ENCODE measurements around the gene SATB1.

The SATB1 gene

GRCh38 chr3:18432752-18433151 is 7.6 kb upstream of the SATB1 start:
- DNase-seq (ENCODE audit: insufficient read length, low spot score) (no peak), FAIRE-seq (no peak)

- no peak for DNase-seq (ENCODE audit: insufficient read length, low spot score)
- no peak for FAIRE-seq
Measured at GRCh38 chr3:18431266-18431665, 6.1 kb upstream of the SATB1 start.

GRCh38 chr3:18428991-18429745 is 4.0 kb upstream of the SATB1 start:
- no peak for DNase-seq (ENCODE audit: insufficient read length, low spot score)
- FAIRE-seq, result no peak

- FAIRE-seq, result no peak
- DNase-seq (ENCODE audit: insufficient read length, low spot score), result no peak
Measured at GRCh38 chr3:18428036-18428435, 2.9 kb upstream of the SATB1 start.

- no peak for DNase-seq (ENCODE audit: insufficient read length, low spot score)
- FAIRE-seq, result no peak
Measured at GRCh38 chr3:18426597-18427193, 1.6 kb upstream of the SATB1 start.

- FAIRE-seq (no peak), DNase-seq (ENCODE audit: insufficient read length, low spot score) (no peak)
Measured at GRCh38 chr3:18425641-18426257, 610 bp upstream of the SATB1 start.

- no peak for DNase-seq (ENCODE audit: insufficient read length, low spot score)
- FAIRE-seq, result no peak
Measured at GRCh38 chr3:18424213-18424728, 868 bp downstream of the SATB1 start.

- FAIRE-seq, result no peak
- no peak for DNase-seq (ENCODE audit: insufficient read length, low spot score)
Measured at GRCh38 chr3:18423401-18424212, 1.5 kb downstream of the SATB1 start.

GRCh38 chr3:18422972-18423371 is 2.2 kb downstream of the SATB1 start:
- DNase-seq (ENCODE audit: insufficient read length, low spot score), result no peak
- FAIRE-seq, result no peak

- FAIRE-seq, result no peak
- no peak for DNase-seq (ENCODE audit: insufficient read length, low spot score)
Measured at GRCh38 chr3:18420555-18420954, 4.6 kb downstream of the SATB1 start.

- FAIRE-seq (no peak), DNase-seq (ENCODE audit: insufficient read length, low spot score) (no peak)
Measured at GRCh38 chr3:18419232-18419631, 5.9 kb downstream of the SATB1 start.

GRCh38 chr3:18417904-18418572 is 7.1 kb downstream of the SATB1 start:
- no peak for DNase-seq (ENCODE audit: insufficient read length, low spot score)
- no peak for FAIRE-seq

GRCh38 chr3:18416332-18416731 is 8.8 kb downstream of the SATB1 start:
- DNase-seq (ENCODE audit: insufficient read length, low spot score) (no peak), FAIRE-seq (no peak)

GRCh38 chr3:18415839-18416238 is 9.3 kb downstream of the SATB1 start:
- FAIRE-seq (no peak), DNase-seq (ENCODE audit: insufficient read length, low spot score) (no peak)

GRCh38 chr3:18415167-18415566 is 10.0 kb downstream of the SATB1 start:
- FAIRE-seq (no peak), DNase-seq (ENCODE audit: insufficient read length, low spot score) (no peak)

- FAIRE-seq (no peak), DNase-seq (ENCODE audit: insufficient read length, low spot score) (no peak)
Measured at GRCh38 chr3:18412684-18413083, 12.5 kb downstream of the SATB1 start.

GRCh38 chr3:18411541-18411940 is 13.6 kb downstream of the SATB1 start:
- no peak for DNase-seq (ENCODE audit: insufficient read length, low spot score)
- no peak for FAIRE-seq

- DNase-seq (ENCODE audit: insufficient read length, low spot score), result no peak
- no peak for FAIRE-seq
Measured at GRCh38 chr3:18410205-18410604, 14.9 kb downstream of the SATB1 start.

- FAIRE-seq (no peak), DNase-seq (ENCODE audit: insufficient read length, low spot score) (no peak)
Measured at GRCh38 chr3:18409266-18409665, 15.9 kb downstream of the SATB1 start.

- DNase-seq (ENCODE audit: insufficient read length, low spot score), result no peak
- no peak for FAIRE-seq
Measured at GRCh38 chr3:18405141-18405540, 20.0 kb downstream of the SATB1 start.

- no peak for DNase-seq (ENCODE audit: insufficient read length, low spot score)
- no peak for FAIRE-seq
Measured at GRCh38 chr3:18403061-18403460, 22.1 kb downstream of the SATB1 start.
